Suprapubic skin (tissue), 4 donors: ENCODE data around the gene SERPINA9.

ENCODE experiments used
- POLR2A ChIP-seq, 2 donors: fragments of 450-650 bp; IDR thresholded peaks; one replicate each; pipeline ENCODE4 v1.6.1; 2017; ENCODE audit warnings: antibody characterized with exemption in 2 of 2, mild to moderate bottlenecking in 2 of 2, moderate library complexity in 2 of 2
- POLR2AphosphoS5 ChIP-seq, 3 donors: sonication (generic); formaldehyde crosslinking; IDR thresholded peaks; one replicate each; pipeline ENCODE4 v1.6.1; 2017; ENCODE audit warnings: antibody characterized with exemption in 3 of 3
- TF ChIP-seq, protein P1 (sequence below), 2 donors: fragments of 200-600 bp in 1 of 2; fragments of 450-650 bp in 1 of 2; sonication (generic) in 1 of 2; IDR thresholded peaks; one replicate each; pipeline ENCODE4 v1.5.1; 2016 to 2019; ENCODE audit warnings: antibody characterized with exemption in 2 of 2, mild to moderate bottlenecking in 1 of 2, moderate library complexity in 1 of 2

DNA sequence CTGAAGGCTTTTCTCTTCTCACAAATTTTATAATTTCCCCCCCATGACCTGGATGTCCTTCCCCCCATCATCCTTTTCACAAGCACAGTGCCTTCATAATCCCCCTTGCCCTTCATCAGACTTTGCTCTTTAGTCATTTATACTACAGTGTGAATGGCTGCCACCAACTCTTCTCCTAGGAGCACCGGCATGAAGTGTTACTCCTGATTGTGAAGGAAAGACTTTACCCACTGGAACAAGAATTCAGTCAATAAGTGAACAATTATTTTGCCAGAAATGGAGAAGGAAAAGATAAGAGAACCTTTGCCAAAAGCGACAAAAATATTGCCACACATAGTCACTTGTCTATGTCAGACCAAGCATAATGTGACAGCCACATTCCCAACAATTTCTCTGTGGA, 5.0 kb downstream of the SERPINA9 start:
- TF ChIP-seq, protein P1, sequence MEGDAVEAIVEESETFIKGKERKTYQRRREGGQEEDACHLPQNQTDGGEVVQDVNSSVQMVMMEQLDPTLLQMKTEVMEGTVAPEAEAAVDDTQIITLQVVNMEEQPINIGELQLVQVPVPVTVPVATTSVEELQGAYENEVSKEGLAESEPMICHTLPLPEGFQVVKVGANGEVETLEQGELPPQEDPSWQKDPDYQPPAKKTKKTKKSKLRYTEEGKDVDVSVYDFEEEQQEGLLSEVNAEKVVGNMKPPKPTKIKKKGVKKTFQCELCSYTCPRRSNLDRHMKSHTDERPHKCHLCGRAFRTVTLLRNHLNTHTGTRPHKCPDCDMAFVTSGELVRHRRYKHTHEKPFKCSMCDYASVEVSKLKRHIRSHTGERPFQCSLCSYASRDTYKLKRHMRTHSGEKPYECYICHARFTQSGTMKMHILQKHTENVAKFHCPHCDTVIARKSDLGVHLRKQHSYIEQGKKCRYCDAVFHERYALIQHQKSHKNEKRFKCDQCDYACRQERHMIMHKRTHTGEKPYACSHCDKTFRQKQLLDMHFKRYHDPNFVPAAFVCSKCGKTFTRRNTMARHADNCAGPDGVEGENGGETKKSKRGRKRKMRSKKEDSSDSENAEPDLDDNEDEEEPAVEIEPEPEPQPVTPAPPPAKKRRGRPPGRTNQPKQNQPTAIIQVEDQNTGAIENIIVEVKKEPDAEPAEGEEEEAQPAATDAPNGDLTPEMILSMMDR (IDR thresholded peaks at IDR 0.05) = no peak
- TF ChIP-seq POLR2AphosphoS5 (IDR thresholded peaks at IDR 0.05) (no peak), POLR2A (IDR thresholded peaks at IDR 0.05) (no peak)
